ENCODE results near the gene PLIN1.

DNA sequence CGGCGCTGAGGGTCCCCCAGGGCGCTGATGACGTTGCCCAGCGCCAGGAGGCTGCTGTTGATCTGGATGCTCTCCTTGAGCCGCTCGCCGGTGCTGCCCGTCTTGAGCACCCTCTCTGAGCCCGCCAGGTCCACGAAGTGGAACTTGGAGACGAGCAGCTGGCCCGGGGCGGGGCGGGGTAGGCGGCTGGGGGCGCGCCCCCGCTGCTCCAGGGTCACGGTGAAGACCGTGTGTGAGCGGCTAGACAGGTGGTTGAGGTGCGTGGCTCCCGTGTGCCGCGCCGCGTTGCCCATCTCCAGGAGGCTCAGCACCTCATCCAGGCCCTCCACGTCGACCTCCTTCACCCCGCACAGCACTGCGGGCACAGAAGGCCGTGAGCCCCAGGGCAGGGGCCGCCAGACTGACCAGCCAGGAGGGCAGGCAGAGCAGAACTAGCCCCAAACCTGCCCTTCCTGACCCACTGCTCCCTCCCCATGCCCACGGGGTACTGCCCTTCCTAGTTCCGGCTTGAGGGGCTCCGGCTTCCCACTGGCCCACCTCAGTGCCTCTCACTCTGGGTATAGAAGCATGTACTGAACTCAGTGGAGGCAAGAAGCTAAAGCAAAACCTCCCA lies 30.0 kb downstream of the PLIN1 start:
- no peak for TF ChIP-seq POLR2A (IDR thresholded peaks at IDR 0.05)
- TF ChIP-seq, protein P1, sequence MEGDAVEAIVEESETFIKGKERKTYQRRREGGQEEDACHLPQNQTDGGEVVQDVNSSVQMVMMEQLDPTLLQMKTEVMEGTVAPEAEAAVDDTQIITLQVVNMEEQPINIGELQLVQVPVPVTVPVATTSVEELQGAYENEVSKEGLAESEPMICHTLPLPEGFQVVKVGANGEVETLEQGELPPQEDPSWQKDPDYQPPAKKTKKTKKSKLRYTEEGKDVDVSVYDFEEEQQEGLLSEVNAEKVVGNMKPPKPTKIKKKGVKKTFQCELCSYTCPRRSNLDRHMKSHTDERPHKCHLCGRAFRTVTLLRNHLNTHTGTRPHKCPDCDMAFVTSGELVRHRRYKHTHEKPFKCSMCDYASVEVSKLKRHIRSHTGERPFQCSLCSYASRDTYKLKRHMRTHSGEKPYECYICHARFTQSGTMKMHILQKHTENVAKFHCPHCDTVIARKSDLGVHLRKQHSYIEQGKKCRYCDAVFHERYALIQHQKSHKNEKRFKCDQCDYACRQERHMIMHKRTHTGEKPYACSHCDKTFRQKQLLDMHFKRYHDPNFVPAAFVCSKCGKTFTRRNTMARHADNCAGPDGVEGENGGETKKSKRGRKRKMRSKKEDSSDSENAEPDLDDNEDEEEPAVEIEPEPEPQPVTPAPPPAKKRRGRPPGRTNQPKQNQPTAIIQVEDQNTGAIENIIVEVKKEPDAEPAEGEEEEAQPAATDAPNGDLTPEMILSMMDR (IDR thresholded peaks at IDR 0.05 in 8 of 11, conservative IDR thresholded peaks at IDR 0.05 in 3 of 11) = no peak
